T-cell (primary cell): ENCODE measurements around the gene PAQR8. TPM values are rescaled to one million over a fixed set of nuclear protein-coding genes. Genes with fewer than 3 reads are reported as not detected.

Experiments
- ATAC-seq, 4 experiments: fragments of 200-7000 bp in 3 of 4; fragments of 150-1000 bp in 1 of 4; cut with Tn5 transposase; replicated peaks in 1 of 4; 1 replicate in 3 of 4; 2 replicates in 1 of 4; pipeline ENCODE4 v1.10.0; 2021; ENCODE audit warnings: moderate library complexity in 3 of 4, mild to moderate bottlenecking in 2 of 4, moderate number of reproducible peaks in 1 of 4
- CTCF ChIA-PET, 2 donors: fragments of 300-600 bp; sonication (Branson Sonifier 250); formaldehyde crosslinking; loops; one replicate each; lab custom pipeline; 2022; ENCODE audit warnings: antibody characterized with exemption in 2 of 2; lab: Charles Lee
- POLR2A ChIA-PET, 2 donors: fragments of 300-600 bp; sonication (Branson Sonifier 250); formaldehyde crosslinking; loops; one replicate each; lab custom pipeline; 2022; ENCODE audit warnings: antibody characterized with exemption in 2 of 2; lab: Charles Lee
- DNase-seq, 35 experiments: peaks; one replicate each; pipeline versions ENCODE4 v3.0.0 to v3.0.0-alpha.2; 2013 to 2023
- H3K27ac ChIP-seq: one replicate; pipeline ENCODE4 v1.5.1; 2013; ENCODE audit warnings: low read length
- H3K27me3 ChIP-seq, 2 experiments: replicated peaks in 1 of 2; 1 replicate in 1 of 2; 2 replicates in 1 of 2; pipeline versions ENCODE4 v1.6.1 to v1.7.0; 2013; ENCODE audit warnings: low read length in 1 of 2, mixed read lengths in 1 of 2; ENCODE audit not compliant: control insufficient read depth in 2 of 2, insufficient read depth in 2 of 2; ENCODE audit errors: extremely low read depth in 1 of 2
- H3K36me3 ChIP-seq, 2 donors: 1 replicate in 1 of 2; 2 replicates in 1 of 2; pipeline versions ENCODE4 v1.6.1 to v1.7.0; 2013; ENCODE audit warnings: low read length in 1 of 2; ENCODE audit not compliant: control insufficient read depth in 2 of 2, insufficient read depth in 1 of 2; ENCODE audit errors: extremely low read depth in 1 of 2
- H3K4me1 ChIP-seq, 2 experiments: 1 replicate in 1 of 2; 2 replicates in 1 of 2; pipeline versions ENCODE4 v1.6.1 to v1.7.0; 2013; ENCODE audit warnings: low read length in 2 of 2, mixed read lengths in 1 of 2; ENCODE audit not compliant: insufficient read depth in 2 of 2, control insufficient read depth in 1 of 2; ENCODE audit errors: extremely low read depth in 1 of 2
- H3K4me3 ChIP-seq, 2 donors: 1 replicate in 1 of 2; 2 replicates in 1 of 2; pipeline versions ENCODE4 v1.5.1 to v1.7.0; 2013; ENCODE audit warnings: mild to moderate bottlenecking in 2 of 2, low read length in 1 of 2, moderate library complexity in 1 of 2; ENCODE audit not compliant: control insufficient read depth in 1 of 2; ENCODE audit errors: extremely low read depth in 1 of 2
- H3K9me3 ChIP-seq: 2 replicates; pipeline ENCODE4 v1.7.0; 2013
- H3K27ac Mint-ChIP-seq, 2 donors: one replicate each; pipeline ENCODE4 v1.8.0; 2020 to 2021; ENCODE audit warnings: mild to moderate bottlenecking in 2 of 2, mixed read lengths in 2 of 2
- H3K27me3 Mint-ChIP-seq, 2 donors: one replicate each; pipeline ENCODE4 v1.8.0; 2021 to 2022; ENCODE audit warnings: mixed read lengths in 2 of 2
- H3K36me3 Mint-ChIP-seq: one replicate; pipeline ENCODE4 v1.8.0; 2021; ENCODE audit warnings: mixed read lengths
- H3K4me1 Mint-ChIP-seq, 3 donors: one replicate each; pipeline ENCODE4 v1.8.0; 2020 to 2022; ENCODE audit warnings: mixed read lengths in 3 of 3, mild to moderate bottlenecking in 1 of 3
- H3K4me3 Mint-ChIP-seq, 3 donors: one replicate each; pipeline ENCODE4 v1.8.0; 2020 to 2022; ENCODE audit warnings: mild to moderate bottlenecking in 3 of 3, mixed read lengths in 3 of 3, moderate library complexity in 3 of 3
- H3K9me3 Mint-ChIP-seq, 3 donors: one replicate each; pipeline ENCODE4 v1.8.0; 2020 to 2022; ENCODE audit warnings: mixed read lengths in 3 of 3
- WGBS: methylation state at CpG from one replicate; pipeline ENCODE4 v1.1.5; 2013; ENCODE audit warnings: missing lambda C conversion rate; ENCODE audit not compliant: insufficient coverage; 5-methylcytosine and 5-hydroxymethylcytosine counted together
- total RNA-seq, 35 experiments: library from RNA in 6 of 35; stranded (reverse) in 6 of 35; fragments of 120-200 nt in 1 of 35; gene quantifications; one replicate each; pipeline versions ENCODE4 v1.2.1 to v1.2.4 and lab custom pipeline; 2013 to 2026

PAQR8 gene
- total RNA-seq, 5 donors from 2014 or later (not counting 1 experiment from before 2014, with no cell fraction given): 12.0 to 35.2 (median 30.2) TPM

GRCh38 chr6:52359403-52359802 is 2.5 kb upstream of the PAQR8 start:
- Mint-ChIP-seq H3K27ac (no peak overlapping the region), H3K27me3 (no peaks in the 10 kb centered on the region), H3K4me1 (peaks cover 24 to 35% (median 25%) of the 10 kb centered on the region in 3 donors), H3K4me3 (no peak overlapping the region), H3K36me3 (no peaks in the 10 kb centered on the region), H3K9me3 (no peaks in the 10 kb centered on the region)
- Histone ChIP-seq H3K27me3 (no peaks in the 10 kb centered on the region), H3K9me3 (no peaks in the 10 kb centered on the region), H3K36me3 (no peaks in the 10 kb centered on the region), H3K27ac (no peak overlapping the region), H3K4me3 (no peak overlapping the region), H3K4me1 (peaks cover 11 to 18% of the 10 kb centered on the region in 2 experiments)
- ChIA-PET CTCF (interaction anchor here in 1 of 2 donors (1.0 to 1.5 kb wide), 3 partner anchors 35 to 74 kb away, joined by 3 to 8 read pairs (median 5); no protein-coding TSS in a partner anchor), POLR2A (no interaction called here)
- WGBS: no CpG with 5 or more reads among the region's 1 CpG
- no peak for DNase-seq
- no peak for ATAC-seq

- no CpG with 5 or more reads among the region's 3 CpGs for WGBS
- Histone ChIP-seq H3K4me1 (peaks cover 15 to 21% of the 10 kb centered on the region in 2 experiments), H3K27ac (no peak overlapping the region), H3K27me3 (no peaks in the 10 kb centered on the region), H3K4me3 (no peak overlapping the region), H3K9me3 (no peaks in the 10 kb centered on the region), H3K36me3 (no peaks in the 10 kb centered on the region)
- Mint-ChIP-seq H3K27me3 (no peaks in the 10 kb centered on the region), H3K36me3 (no peaks in the 10 kb centered on the region), H3K9me3 (no peaks in the 10 kb centered on the region), H3K4me1 (peaks cover 31 to 39% (median 32%) of the 10 kb centered on the region in 3 donors), H3K4me3 (no peak overlapping the region), H3K27ac (peak overlapping the region; percentile 39 to 71)
- ChIA-PET CTCF (interaction anchor here in 1 of 2 donors (1.0 to 1.5 kb wide), 3 partner anchors 34 to 74 kb away, joined by 3 to 8 read pairs (median 5); no protein-coding TSS in a partner anchor), POLR2A (interaction anchor here in 1 of 2 donors (0.7 kb wide), 1 partner anchor 287 kb away, joined by 3 read pairs; no protein-coding TSS in a partner anchor)
- ATAC-seq (no peak), DNase-seq (no peak)
Measured at GRCh38 chr6:52360028-52360427, 1.9 kb upstream of the PAQR8 start.

- Histone ChIP-seq H3K9me3 (no peaks in the 10 kb centered on the region), H3K27ac (peak overlapping the region; percentile 94), H3K27me3 (no peaks in the 10 kb centered on the region), H3K4me3 (no peak overlapping the region), H3K4me1 (peaks cover 15 to 21% of the 10 kb centered on the region in 2 experiments), H3K36me3 (no peaks in the 10 kb centered on the region)
- no peak for DNase-seq
- no peaks in the 10 kb centered on the region for H3K9me3 Mint-ChIP-seq
- H3K27me3 Mint-ChIP-seq: no peaks in the 10 kb centered on the region
- H3K27ac Mint-ChIP-seq: peak overlapping the region; percentile 94
- ChIA-PET POLR2A (interaction anchor here in 1 of 2 donors (0.7 kb wide), 1 partner anchor 288 kb away, joined by 3 read pairs; no protein-coding TSS in a partner anchor), CTCF (interaction anchor here (0.6 to 2.2 kb wide), 2 partner anchors 39 to 47 kb away, joined by 6 to 14 read pairs; no protein-coding TSS in a partner anchor)
- peak overlapping the region; percentile 79 to 97 (median 80) for H3K4me3 Mint-ChIP-seq
- no peaks in the 10 kb centered on the region for H3K36me3 Mint-ChIP-seq
- no peak for ATAC-seq
- H3K4me1 Mint-ChIP-seq: peaks cover 35 to 38% (median 38%) of the 10 kb centered on the region in 3 donors
- 93% methylated on average over 6 of the region's 11 CpGs for WGBS
Measured at GRCh38 chr6:52360601-52361413, 1.1 kb upstream of the PAQR8 start.

- ChIA-PET CTCF (interaction anchor here (0.6 to 2.2 kb wide), 17 partner anchors 10 to 97 kb away, joined by 3 to 28 read pairs (median 4); partner anchors contain the start of gene MCM3 (in 1 of the 2)), POLR2A (interaction anchor here in 1 of 2 donors (1.3 to 1.9 kb wide), 2 partner anchors 28 to 76 kb away, joined by 8 to 11 read pairs; partner anchors contain the start of gene MCM3)
- H3K27ac ChIP-seq: peak overlapping the region; percentile 94
- H3K36me3 Mint-ChIP-seq: peaks cover 4% of the 10 kb centered on the region
- peak overlapping the region; percentile 79 to 97 (median 80) for H3K4me3 Mint-ChIP-seq
- DNase-seq (peak in 18 of 35 experiments; percentile 4 to 54 (median 19)), ATAC-seq (peak; percentile 4 to 13 (median 10))
- H3K27me3 ChIP-seq: no peaks in the 10 kb centered on the region
- no peaks in the 10 kb centered on the region for H3K9me3 Mint-ChIP-seq
- peaks cover 15 to 21% of the 10 kb centered on the region in 2 experiments for H3K4me1 ChIP-seq
- H3K4me1 Mint-ChIP-seq: peaks cover 38 to 44% (median 41%) of the 10 kb centered on the region in 3 donors
- peaks cover 0 to 5% of the 10 kb centered on the region in 2 donors for H3K36me3 ChIP-seq
- no peaks in the 10 kb centered on the region for H3K9me3 ChIP-seq
- H3K4me3 ChIP-seq: peak overlapping the region; percentile 45 to 54
- peak overlapping the region; percentile 94 for H3K27ac Mint-ChIP-seq
- H3K27me3 Mint-ChIP-seq: no peaks in the 10 kb centered on the region
- WGBS: 13% methylated on average over 15 of the region's 18 CpGs
Measured at GRCh38 chr6:52361414-52361944, 472 bp upstream of the PAQR8 start.

GRCh38 chr6:52362443-52363227 is 684 bp downstream of the PAQR8 start:
- peak in 33 of 35 experiments; percentile 4 to 67 (median 33) for DNase-seq
- H3K27ac ChIP-seq: peak overlapping the region; percentile 77
- H3K9me3 ChIP-seq: no peaks in the 10 kb centered on the region
- H3K36me3 ChIP-seq: peaks cover 0 to 14% of the 10 kb centered on the region in 2 donors
- H3K4me1 Mint-ChIP-seq: peaks cover 48 to 55% (median 53%) of the 10 kb centered on the region in 3 donors
- H3K9me3 Mint-ChIP-seq: no peaks in the 10 kb centered on the region
- H3K4me3 Mint-ChIP-seq: peak overlapping the region; percentile 94 to 97 (median 95)
- ATAC-seq: peak; percentile 45 to 60 (median 54)
- peak overlapping the region; percentile 90 to 91 for H3K27ac Mint-ChIP-seq
- under 1% methylated on average over 57 of the region's 57 CpGs for WGBS
- H3K27me3 ChIP-seq: no peaks in the 10 kb centered on the region
- peaks cover 16% of the 10 kb centered on the region for H3K36me3 Mint-ChIP-seq
- CTCF ChIA-PET: interaction anchor here (0.5 to 2.2 kb wide), 24 partner anchors 11 to 1366 kb away, joined by 3 to 28 read pairs (median 4); partner anchors contain the start of gene MCM3 (in 1 of the 2)
- POLR2A ChIA-PET: interaction anchor here (0.6 to 1.9 kb wide), 7 partner anchors 27 to 77 kb away, joined by 4 to 11 read pairs (median 6); partner anchors contain the start of gene MCM3 (in 1 of the 2)
- peak overlapping the region; percentile 93 to 98 for H3K4me3 ChIP-seq
- H3K27me3 Mint-ChIP-seq: no peaks in the 10 kb centered on the region
- peaks cover 15 to 24% of the 10 kb centered on the region in 2 experiments for H3K4me1 ChIP-seq
